ENCODE results near the gene CD300A.

The CD300A gene

DNA sequence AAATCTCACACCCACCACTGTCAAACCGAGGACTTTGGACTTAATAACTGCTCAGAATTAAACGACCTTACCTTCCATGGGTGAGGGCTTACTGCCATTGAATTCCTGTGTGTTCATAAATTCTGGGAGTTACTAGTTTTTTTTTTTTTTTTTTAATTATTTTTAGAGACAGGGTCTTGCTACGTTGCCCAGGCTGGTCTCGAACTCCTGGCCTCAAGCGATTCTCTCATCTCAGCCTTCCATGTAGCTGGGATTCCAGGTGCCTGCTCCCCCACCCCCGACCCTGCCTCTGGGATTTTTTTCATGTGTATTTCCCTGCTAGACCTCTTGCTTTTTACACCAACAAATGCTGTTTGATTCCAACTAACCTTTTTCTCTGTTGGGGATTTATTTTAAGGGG, 14.9 kb upstream of the CD300A start:
- peaks cover 20% of the 10 kb centered on the region for H3K36me3 ChIP-seq (ENCODE audit: insufficient read depth, insufficient read length, low read length)
- H3K9ac ChIP-seq (ENCODE audit: insufficient read length, low read depth): no peak overlapping the region
- TF ChIP-seq YY1 (IDR thresholded peaks at IDR 0.05; ENCODE audit: insufficient read depth, insufficient read length) (no peak), SUZ12 (IDR thresholded peaks at IDR 0.05; ENCODE audit: extremely low read depth, insufficient read depth, insufficient read length) (no peak), ZNF274 (IDR thresholded peaks at IDR 0.05; ENCODE audit: low read depth, low read length) (no peak)
- peaks cover 19% of the 10 kb centered on the region for H3K4me1 ChIP-seq (ENCODE audit: insufficient read depth, insufficient read length)
- H3K27me3 ChIP-seq (ENCODE audit: insufficient read depth, insufficient read length): peaks cover 31% of the 10 kb centered on the region
- no peak for DNase-seq (ENCODE audit: low read depth, low spot score)
- H3K4me3 ChIP-seq (ENCODE audit: insufficient read length, low read depth): no peak overlapping the region
- no peaks in the 10 kb centered on the region for H3K9me3 ChIP-seq (ENCODE audit: insufficient read depth, low read length)

DNA sequence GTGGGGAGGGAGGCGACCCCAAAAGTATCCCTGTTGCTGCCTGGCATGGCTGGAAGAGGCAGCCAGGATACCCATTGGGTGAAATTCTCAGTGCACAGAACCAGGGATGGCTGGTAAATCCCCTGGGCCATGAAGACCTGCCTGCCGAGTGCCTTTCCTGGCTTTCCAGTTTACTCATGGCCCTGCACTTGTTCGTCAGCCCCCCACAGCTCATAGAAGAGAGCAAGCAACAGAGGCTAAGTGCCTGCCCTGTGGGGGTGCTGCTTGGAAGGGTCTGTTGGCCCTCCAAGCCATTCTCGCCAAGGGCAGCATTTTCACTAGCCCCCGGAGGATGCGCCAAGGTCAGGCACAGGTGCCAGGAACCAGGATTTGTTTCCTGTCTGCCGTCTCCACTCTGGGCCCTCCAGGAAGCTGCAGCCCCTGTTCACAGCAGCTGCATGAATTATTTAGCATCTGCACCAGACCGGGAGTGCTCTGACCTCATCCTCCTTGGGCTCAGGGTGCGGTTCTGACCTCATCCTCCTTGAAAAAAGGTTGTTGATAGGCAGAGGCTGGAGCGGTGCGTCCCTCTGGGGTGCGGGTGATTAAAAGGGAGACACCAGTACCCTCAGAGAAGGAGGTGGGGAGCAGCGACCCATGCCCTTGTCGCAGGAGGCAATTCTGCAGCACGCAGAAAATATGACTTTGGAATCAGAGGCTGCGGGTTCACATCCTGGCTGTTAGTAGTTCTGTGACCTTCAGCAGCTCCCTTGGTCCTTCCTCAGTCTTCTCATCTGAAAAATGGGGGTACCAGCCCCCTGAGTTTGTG, 14.2 kb upstream of the CD300A start:
- no peak for DNase-seq (ENCODE audit: low read depth, low spot score)
- H3K27me3 ChIP-seq (ENCODE audit: insufficient read depth, insufficient read length): peaks cover 31% of the 10 kb centered on the region
- peak overlapping the region; percentile 24 for H3K9ac ChIP-seq (ENCODE audit: insufficient read length, low read depth)
- H3K4me3 ChIP-seq (ENCODE audit: insufficient read length, low read depth): no peak overlapping the region
- H3K4me1 ChIP-seq (ENCODE audit: insufficient read depth, insufficient read length): peaks cover 22% of the 10 kb centered on the region
- H3K9me3 ChIP-seq (ENCODE audit: insufficient read depth, low read length): no peaks in the 10 kb centered on the region
- TF ChIP-seq ZNF274 (IDR thresholded peaks at IDR 0.05; ENCODE audit: low read depth, low read length): no peak
- TF ChIP-seq SUZ12 (IDR thresholded peaks at IDR 0.05; ENCODE audit: extremely low read depth, insufficient read depth, insufficient read length): no peak
- no peak for TF ChIP-seq YY1 (IDR thresholded peaks at IDR 0.05; ENCODE audit: insufficient read depth, insufficient read length)
- peaks cover 14% of the 10 kb centered on the region for H3K36me3 ChIP-seq (ENCODE audit: insufficient read depth, insufficient read length, low read length)

DNA sequence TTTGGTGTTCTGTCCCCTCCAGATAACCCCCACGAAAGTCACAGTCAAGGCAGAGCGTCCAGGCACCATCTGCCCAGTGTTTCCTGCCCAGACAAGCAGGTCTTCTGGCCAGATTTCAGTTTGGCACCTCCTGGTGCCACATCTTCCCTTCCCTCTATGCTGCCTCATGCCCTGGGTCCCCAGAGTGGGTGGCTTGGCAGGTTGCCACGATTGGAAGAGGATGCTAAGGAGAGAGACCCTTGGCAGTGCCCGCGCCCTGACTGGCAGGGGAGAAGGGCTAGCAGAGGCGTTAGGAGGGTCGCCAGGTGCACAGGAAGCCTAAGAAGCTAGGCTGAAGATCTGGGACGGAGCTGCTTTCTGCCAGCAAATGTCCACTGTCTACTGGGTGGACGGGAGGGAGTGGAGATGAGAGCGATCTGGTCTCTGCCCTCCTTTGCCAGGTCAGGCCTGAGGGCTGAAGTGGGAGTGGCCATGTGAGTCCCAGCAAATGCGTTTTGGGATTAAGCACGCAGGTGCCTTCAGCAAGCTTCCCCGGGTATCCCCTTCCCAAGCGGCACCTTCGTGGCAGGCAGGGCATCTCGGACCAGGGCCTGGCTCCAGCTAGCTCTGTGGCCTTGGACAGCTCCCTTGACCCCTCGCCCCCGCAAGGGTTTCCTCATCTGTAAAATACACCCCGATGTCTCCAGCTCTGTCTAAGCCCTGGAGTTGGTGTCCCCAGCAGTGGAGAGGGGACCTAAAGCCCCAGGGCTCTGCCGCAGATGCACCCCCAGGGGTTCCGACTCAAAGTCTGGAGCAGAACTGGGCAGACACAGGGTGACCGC, 13.4 kb upstream of the CD300A start:
- Histone ChIP-seq H3K9ac (ENCODE audit: insufficient read length, low read depth) (peak overlapping the region; percentile 79), H3K4me3 (ENCODE audit: insufficient read length, low read depth) (peak overlapping the region; percentile 49), H3K9me3 (ENCODE audit: insufficient read depth, low read length) (no peaks in the 10 kb centered on the region), H3K27me3 (ENCODE audit: insufficient read depth, insufficient read length) (peaks cover 34% of the 10 kb centered on the region), H3K4me1 (ENCODE audit: insufficient read depth, insufficient read length) (peaks cover 24% of the 10 kb centered on the region), H3K36me3 (ENCODE audit: insufficient read depth, insufficient read length, low read length) (peaks cover 8% of the 10 kb centered on the region)
- DNase-seq (ENCODE audit: low read depth, low spot score): no peak
- no peak for TF ChIP-seq SUZ12 (IDR thresholded peaks at IDR 0.05; ENCODE audit: extremely low read depth, insufficient read depth, insufficient read length)
- TF ChIP-seq YY1 (IDR thresholded peaks at IDR 0.05; ENCODE audit: insufficient read depth, insufficient read length): no peak
- TF ChIP-seq ZNF274 (IDR thresholded peaks at IDR 0.05; ENCODE audit: low read depth, low read length): no peak

DNA sequence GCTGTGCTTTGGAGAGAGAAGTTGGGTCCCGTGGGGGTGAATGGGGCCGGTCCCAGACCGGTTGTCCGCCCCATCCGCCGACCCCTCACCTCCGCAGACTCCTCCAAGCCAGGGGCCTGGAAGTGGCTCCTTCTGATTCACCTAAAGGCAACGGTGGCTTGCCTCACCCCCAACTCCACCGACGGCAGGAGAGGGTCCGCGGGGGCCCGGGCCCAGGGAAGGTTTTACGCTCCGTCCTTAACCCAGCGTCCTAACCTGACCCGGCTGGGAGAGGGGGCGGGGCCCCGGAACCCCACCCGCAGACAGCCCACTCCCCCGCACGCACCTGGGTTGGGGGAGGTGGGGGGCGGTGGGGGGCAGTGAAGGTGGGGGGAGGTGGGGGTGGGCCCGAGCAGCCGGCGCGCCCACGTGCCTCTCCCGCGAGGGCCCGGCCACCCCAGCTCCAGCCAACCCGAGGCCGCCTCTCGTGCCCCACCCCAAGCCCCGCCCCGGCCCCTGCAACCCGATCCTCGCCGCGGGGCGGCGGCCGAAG, 12.7 kb upstream of the CD300A start:
- Histone ChIP-seq H3K36me3 (ENCODE audit: insufficient read depth, insufficient read length, low read length) (peaks cover 8% of the 10 kb centered on the region), H3K27me3 (ENCODE audit: insufficient read depth, insufficient read length) (peaks cover 39% of the 10 kb centered on the region), H3K4me3 (ENCODE audit: insufficient read length, low read depth) (peak overlapping the region; percentile 49), H3K9ac (ENCODE audit: insufficient read length, low read depth) (peak overlapping the region; percentile 79), H3K9me3 (ENCODE audit: insufficient read depth, low read length) (no peaks in the 10 kb centered on the region), H3K4me1 (ENCODE audit: insufficient read depth, insufficient read length) (peaks cover 24% of the 10 kb centered on the region)
- no peak for TF ChIP-seq SUZ12 (IDR thresholded peaks at IDR 0.05; ENCODE audit: extremely low read depth, insufficient read depth, insufficient read length)
- TF ChIP-seq ZNF274 (IDR thresholded peaks at IDR 0.05; ENCODE audit: low read depth, low read length): no peak
- no peak for TF ChIP-seq YY1 (IDR thresholded peaks at IDR 0.05; ENCODE audit: insufficient read depth, insufficient read length)
- no peak for DNase-seq (ENCODE audit: low read depth, low spot score)

DNA sequence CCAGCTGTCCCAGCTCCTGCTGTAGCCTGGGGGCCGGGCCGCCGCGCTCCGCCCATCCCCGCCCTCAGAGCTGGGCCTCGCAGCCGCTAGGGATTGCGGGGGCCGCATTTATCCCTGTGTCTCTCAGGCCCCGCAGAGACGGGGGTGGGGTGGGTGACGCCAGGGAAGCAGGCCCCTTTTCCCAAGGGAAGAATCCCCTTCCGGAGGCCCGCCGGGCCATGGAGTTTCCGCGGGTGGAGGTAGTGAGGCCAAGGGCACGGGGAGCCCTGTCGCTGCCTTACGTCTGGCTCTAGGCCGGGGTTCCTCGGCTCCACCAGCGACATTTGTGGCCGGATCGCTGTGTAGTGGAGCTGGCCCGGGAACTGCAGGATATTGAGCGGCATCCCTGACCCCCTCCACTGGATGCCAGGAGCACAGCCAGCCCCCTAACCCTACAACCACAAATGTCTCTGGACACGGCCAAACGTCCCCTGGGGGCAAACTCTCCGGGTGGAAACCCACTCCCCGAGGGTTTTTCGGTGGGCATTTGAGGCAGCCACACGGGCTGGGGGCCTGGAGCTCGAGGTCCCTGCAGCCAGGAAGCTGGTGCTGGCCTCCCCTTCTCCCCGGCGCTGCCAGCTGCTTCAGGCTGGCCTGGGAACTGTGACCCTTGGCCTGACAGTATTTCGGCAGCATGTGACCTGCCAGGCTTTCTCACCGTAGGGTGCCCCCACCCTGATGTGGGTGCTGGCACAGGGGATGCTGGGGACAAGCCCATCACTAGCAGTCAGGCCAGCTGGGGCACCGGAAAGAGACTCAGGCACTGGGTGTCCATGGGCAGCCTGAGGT, 12.0 kb upstream of the CD300A start:
- Histone ChIP-seq H3K4me3 (ENCODE audit: insufficient read length, low read depth) (peak overlapping the region; percentile 50), H3K9ac (ENCODE audit: insufficient read length, low read depth) (peak overlapping the region; percentile 88), H3K27me3 (ENCODE audit: insufficient read depth, insufficient read length) (peaks cover 39% of the 10 kb centered on the region), H3K4me1 (ENCODE audit: insufficient read depth, insufficient read length) (peaks cover 25% of the 10 kb centered on the region), H3K36me3 (ENCODE audit: insufficient read depth, insufficient read length, low read length) (peaks cover 4% of the 10 kb centered on the region), H3K9me3 (ENCODE audit: insufficient read depth, low read length) (no peaks in the 10 kb centered on the region)
- peak; percentile 73 for DNase-seq (ENCODE audit: low read depth, low spot score)
- no peak for TF ChIP-seq ZNF274 (IDR thresholded peaks at IDR 0.05; ENCODE audit: low read depth, low read length)
- TF ChIP-seq YY1 (IDR thresholded peaks at IDR 0.05; ENCODE audit: insufficient read depth, insufficient read length): no peak

DNA sequence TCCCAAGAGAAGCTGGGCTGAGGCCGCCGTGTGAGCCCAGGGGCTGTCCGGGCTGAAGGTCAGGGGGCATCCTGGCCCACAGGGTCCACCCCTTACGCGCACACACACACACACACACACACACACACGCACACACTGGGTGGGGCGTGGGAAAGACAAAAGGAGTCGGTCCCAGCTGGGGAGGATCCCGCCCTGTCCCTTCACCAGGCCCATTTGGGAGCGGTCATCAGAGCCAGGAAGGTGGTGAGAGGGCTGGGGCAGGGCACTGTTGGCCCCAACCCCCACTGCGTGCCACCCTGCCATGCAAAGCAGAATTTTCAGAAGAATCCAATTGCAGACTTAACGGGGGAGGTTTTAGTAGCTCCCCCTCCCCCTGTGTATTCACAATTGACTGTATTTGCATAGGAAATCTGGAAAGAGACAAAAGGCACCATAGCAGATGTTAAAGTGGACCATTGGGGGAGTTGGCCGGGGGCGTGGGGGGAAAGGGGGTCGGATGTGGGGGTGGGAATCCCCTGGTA, 11.3 kb upstream of the CD300A start:
- H3K36me3 ChIP-seq (ENCODE audit: insufficient read depth, insufficient read length, low read length): no peaks in the 10 kb centered on the region
- DNase-seq (ENCODE audit: low read depth, low spot score): no peak
- peak overlapping the region; percentile 50 for H3K4me3 ChIP-seq (ENCODE audit: insufficient read length, low read depth)
- H3K9ac ChIP-seq (ENCODE audit: insufficient read length, low read depth): peak overlapping the region; percentile 88
- no peaks in the 10 kb centered on the region for H3K9me3 ChIP-seq (ENCODE audit: insufficient read depth, low read length)
- H3K27me3 ChIP-seq (ENCODE audit: insufficient read depth, insufficient read length): peaks cover 39% of the 10 kb centered on the region
- H3K4me1 ChIP-seq (ENCODE audit: insufficient read depth, insufficient read length): peaks cover 29% of the 10 kb centered on the region
- TF ChIP-seq SUZ12 (IDR thresholded peaks at IDR 0.05; ENCODE audit: extremely low read depth, insufficient read depth, insufficient read length): no peak
- TF ChIP-seq YY1 (IDR thresholded peaks at IDR 0.05; ENCODE audit: insufficient read depth, insufficient read length): no peak
- no peak for TF ChIP-seq ZNF274 (IDR thresholded peaks at IDR 0.05; ENCODE audit: low read depth, low read length)
